ENCODE measurements around the gene REP15.
"Not testable (repeated sequence)": the region's sequence is repeated elsewhere in the genome, so short reads cannot be mapped to it uniquely, and the experiment has no call there.

The REP15 gene

DNA sequence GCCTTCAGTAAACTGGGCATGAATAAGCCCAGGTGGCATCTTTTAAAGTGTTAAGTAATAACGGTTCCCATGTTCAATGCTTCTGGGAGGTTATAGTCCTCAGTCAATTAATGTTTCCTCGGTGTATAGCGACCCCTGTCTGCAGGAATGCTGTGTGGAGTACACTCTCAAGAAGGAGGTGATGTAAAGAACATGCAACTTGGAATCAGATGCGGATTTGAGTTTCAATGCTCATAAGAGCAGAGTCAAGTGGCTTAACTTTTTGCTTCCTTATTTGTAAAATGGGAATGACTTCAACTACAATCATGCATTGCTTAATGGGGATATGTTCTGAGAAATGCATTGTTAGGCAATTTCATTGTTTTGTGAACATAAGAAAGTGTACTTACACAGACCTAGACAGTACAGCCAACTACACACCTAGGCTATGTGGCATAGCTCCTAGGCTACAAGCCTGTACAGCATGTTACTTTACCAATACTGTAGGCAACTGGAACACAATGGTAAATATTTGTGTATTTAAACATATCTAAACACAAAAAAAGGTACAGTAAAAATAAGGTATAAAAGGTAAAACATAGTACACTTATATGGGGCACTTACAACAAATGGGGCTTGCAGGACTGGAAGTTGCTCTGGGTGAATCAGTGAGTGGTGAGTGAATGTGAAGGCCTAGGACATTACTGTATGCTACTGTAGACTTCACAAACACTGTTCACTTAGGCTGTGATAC is 7.6 kb downstream of the REP15 start:
- peak; percentile 93 to 98 for DNase-seq

DNA sequence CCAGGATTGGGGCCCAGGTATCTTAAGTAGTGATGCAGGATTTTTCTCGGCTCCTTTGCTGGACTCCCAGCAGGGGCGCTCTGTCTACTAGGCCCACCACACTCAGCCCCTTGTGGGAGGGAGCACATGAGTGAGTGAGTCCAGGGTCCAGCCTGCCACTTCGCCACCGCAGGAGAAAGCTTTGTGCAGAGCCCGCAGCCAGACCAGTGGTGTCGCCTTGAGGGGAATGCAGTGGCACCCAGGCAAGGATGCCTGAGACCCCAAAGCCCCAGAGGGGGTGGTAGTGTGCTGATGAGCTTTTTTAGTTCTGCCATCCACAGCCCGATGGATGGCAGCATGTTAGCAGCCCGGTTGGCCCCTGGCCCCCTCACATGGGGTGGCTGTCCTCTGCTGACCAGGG is 9.0 kb downstream of the REP15 start:
- DNase-seq = no peak

- DNase-seq = no peak
Observed at GRCh38 chr12:27707216-27707615, 11.0 kb downstream of the REP15 start.

DNA sequence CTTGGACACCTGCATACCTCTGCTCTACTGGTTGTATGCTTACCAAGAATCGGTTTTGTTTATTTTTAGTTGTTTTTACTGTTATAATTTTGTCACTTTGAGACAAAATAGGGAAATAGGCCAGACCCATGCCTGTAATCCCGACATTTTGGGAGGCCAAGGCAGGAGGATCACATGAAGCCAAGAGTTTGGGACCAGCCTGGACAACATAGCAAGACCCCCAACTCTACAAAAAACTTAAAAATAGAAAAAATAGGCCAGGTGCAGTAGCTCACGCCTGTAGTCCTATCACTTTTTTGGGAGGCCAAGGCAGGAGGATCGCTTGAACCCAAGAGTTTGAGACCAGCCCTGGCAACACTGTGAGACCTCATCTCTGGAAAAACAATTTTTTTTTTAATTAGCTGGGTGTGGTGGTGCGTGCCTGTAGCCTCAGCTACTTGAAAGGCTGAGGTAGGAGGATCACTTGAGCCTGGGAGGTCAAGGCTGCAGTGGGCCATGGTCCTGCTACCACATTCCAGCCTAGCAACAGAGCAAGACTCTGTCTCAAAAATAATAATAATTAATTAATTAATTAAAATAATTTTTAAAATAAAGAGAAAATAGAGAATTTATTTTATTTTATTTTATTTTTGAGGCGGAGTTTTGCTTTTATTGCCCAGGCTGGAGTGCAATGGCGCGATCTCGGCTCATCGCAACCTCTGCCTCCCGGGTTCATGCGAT is 13.1 kb downstream of the REP15 start:
- no peak for DNase-seq

DNA sequence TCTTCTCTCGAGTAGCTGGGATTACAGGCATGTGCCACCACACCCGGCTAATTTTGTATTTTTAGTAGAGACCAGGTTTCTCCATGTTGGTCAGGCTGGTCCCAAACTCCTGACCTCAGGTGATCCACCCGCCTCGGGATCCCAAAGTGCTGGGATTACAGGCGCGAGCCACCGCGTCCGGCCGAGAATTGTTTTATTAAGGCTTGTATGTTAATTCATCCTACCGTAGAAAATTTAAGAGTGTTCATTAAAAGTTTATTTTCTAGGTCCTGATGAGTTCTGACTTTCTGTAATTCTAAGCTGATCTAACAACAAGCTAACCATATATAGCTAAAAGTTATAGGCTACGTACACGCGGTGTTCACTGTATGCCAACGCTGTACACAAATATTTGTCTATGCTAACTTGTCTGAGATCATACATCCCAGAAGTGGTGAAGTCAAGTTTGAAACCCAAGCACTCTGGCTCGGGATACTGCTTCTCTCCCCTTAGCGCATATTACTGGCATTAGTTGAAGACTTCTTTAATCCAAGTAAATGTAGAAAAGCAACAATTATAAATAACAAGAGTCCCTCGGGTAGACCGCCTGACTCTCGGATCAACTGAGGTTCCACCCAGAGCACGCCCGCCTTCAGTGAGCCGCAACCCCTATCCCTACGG is 13.8 kb downstream of the REP15 start:
- DNase-seq = peak; percentile 14 to 50

DNA sequence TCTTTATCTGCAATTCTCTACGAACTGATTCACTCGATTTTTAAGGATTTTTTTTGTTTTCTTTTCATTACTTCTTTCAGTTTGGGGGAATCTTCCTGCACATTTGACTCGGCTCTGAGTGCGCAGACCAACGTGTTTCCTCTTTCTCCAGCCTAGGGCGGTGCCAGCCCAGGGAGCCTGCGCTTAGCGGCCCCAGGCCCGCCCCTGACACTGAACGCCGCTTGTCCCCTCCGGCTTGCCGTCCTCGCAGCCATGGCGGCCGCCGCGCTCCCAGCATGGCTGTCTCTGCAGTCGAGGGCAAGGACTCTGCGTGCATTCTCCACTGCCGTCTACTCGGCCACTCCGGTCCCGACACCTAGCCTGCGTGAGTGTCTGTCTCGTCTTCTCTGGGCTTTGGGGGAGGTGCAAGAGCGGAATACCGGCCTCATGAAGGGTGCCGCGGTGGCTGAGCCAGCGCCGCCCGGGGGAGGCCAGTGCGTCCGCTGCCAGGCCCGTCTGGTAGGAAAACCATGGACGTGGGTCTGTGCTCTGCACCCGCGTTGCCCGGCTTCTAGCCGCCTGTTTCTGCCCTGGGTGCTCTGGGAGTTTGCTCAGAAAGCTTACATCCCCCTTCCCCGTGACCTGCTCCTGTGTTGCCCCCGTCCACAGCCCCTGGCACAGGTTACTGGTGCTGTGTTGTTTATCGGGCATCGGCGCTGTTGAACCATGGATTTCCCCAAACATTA is 14.5 kb downstream of the REP15 start, which contains the start of gene MRPS35:
Gene MRPS35, plus strand, starts transcription at position 241 of the 725 bp plus-strand sequence. Its CDS starts 12 bp downstream, at position 253.
- peak; percentile 90 to 95 for DNase-seq

DNA sequence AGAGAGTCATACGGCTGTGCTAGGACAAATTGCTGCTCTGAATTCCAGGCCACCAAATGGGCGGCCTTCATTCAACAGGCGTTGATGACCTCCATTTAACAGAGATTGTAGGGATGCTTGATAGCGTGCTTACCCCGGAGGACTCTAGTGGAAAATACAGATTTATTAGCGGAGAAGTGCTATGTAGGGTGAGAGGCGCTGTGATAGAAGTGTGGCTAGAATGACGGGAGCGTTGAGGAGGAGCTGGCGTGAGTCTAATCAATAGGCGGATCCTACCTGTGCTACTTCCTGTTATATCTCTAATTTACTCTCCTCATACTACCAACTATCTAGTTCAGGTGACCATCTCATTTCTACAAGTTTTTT is 15.1 kb downstream of the REP15 start:
- DNase-seq = no peak

DNA sequence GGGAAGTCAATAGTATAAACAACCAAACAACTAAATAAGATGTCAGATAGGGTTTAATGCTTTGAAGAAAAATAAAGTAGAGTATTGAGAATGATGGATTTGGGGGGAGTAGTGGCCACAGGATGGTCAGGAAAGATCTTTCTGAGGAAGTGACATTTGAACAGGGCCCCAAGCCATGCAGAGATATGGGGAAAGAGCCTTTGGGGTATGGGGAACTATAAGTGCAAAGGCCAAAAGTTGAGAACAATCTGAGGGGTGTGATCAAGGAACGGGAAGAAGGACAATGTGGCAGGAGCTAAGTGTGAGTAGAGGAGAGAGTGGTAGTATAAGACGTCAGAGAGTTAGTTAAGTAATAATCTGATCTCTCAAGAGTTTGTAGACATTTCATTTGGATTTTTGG is 15.7 kb downstream of the REP15 start:
- peak; percentile 57 to 85 for DNase-seq

- DNase-seq = no peak
Observed at GRCh38 chr12:27723212-27723611, 27.0 kb downstream of the REP15 start.

DNA sequence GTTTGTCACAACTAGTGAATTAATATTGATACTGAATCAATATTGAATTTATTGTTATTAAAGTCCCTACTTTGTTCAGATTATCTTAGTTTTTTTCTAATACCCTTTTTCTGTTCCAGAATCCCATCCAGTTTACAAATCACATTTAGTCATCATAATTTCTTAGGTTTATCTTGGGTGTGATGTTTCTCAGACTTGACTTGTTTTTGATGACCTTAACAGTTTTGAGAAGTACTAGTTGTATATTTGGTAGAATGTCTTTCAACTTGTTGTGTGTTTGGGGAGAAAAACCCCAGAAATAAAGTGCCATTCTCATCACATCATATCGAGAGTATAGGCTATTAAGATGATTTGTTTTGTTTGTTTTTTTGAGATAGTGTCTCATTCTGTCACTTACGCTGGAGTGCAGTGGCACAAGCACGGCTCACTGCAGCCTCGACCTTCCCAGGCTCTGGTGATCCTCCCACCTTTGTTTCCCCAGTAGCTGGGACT is 33.9 kb downstream of the REP15 start:
- DNase-seq = no peak

DNA sequence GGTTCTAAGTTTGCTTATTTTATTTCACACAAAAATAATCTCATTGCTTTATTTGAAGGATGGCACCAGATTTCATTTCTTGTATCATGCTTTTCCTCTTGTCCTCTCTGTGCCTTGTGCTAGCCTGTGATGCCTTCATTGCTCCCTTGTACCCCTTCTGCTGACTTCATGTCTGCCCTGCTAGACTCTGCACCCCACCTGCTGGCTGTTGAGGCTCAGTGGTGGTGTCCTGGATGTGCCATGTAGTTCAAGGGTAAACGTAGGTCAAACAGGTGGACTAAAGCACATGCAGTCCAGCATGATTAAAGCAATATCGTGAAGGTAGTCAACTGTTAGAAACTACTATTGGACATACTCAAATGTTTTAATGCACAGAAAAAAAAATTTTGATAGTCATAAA is 36.0 kb downstream of the REP15 start:
- DNase-seq = no peak

DNA sequence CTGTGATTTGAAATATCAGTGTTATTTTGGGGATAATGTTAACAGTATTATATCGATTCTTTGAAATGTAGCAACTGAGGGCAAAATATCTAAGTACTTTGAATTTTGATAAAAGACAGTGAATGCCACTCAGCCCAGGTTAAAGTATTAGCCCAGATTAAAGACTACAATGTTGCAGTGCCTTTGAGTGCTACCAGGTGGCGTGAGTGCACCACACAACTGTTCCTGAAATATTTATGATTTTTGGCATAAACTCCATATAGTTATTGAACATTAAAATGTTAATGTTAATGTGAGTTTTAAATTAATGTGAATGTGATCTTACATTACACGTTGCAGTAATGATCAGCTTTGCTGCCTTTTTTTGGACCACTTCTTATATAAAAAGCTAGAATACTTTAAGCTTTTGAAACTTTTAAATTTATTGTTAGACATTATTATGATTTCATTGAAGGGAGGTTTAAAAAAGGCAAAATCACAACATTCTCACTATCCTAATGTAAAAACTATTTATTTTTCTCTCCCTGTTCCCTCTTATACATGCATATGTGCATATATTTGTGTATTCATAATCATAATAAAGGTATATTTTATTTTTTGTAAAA is 36.9 kb downstream of the REP15 start:
- peak; percentile 36 to 41 for DNase-seq

DNA sequence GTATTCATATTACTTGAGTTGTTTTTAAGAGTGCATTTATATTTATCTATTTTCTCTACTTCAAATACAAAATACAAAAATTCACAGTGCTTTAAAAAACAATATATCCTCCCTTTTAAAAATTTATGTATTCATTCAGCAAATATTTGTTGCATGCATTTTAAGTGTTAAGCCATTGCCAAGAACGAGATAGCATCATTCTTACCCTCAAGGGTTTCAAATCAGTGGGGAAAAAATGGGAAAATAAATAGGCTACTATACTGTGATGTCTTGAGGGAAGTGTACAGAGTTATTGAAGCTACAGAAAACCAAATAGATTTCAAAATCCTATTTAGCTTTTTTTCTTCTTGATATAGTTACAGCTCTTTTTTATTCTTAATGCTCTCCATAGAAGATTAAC is 37.5 kb downstream of the REP15 start:
- no peak for DNase-seq

- not testable (repeated sequence) for DNase-seq
Observed at GRCh38 chr12:27734321-27734720, 38.1 kb downstream of the REP15 start.

GRCh38 chr12:27743601-27744000 is 47.4 kb downstream of the REP15 start:
- DNase-seq = no peak

GRCh38 chr12:27745734-27746133 is 49.5 kb downstream of the REP15 start:
- DNase-seq = not testable (repeated sequence)
